Vagina (tissue), 2 donors: ENCODE measurements around the gene MAL. TPM values are rescaled to one million over a fixed set of nuclear protein-coding genes. Genes with fewer than 3 reads are reported as not detected.

Source experiments
- DNase-seq, 2 donors: peaks; one replicate each; pipeline ENCODE4 v3.0.0-alpha.2; 2017; ENCODE audit errors: extremely low spot score in 2 of 2
- H3K27ac ChIP-seq: fragments of 200-600 bp; sonication (generic); one replicate; pipeline ENCODE4 v1.5.1; 2019
- H3K27me3 ChIP-seq: fragments of 200-600 bp; sonication (generic); one replicate; pipeline ENCODE4 v1.5.1; 2019
- H3K36me3 ChIP-seq, 2 donors: fragments of 200-600 bp; sonication (generic); one replicate each; pipeline ENCODE4 v1.5.1; 2017 to 2019
- H3K4me1 ChIP-seq: fragments of 200-600 bp; sonication (generic); one replicate; pipeline ENCODE4 v1.5.1; 2019
- H3K4me3 ChIP-seq, 2 donors: fragments of 200-600 bp; sonication (generic); 1 replicate in 1 of 2; 2 replicates in 1 of 2; pipeline ENCODE4 v1.5.1; 2016 to 2019
- H3K9me3 ChIP-seq: fragments of 200-600 bp; sonication (generic); one replicate; pipeline ENCODE4 v1.5.1; 2019
- CTCF ChIP-seq, 3 experiments: fragments of 450-650 bp in 2 of 3; fragments of 200-600 bp in 1 of 3; sonication (generic) in 1 of 3; IDR thresholded peaks; one replicate each; pipeline ENCODE4 v1.5.1; 2017 to 2019; ENCODE audit warnings: antibody characterized with exemption in 3 of 3, mild to moderate bottlenecking in 2 of 3, moderate library complexity in 2 of 3
- POLR2A ChIP-seq, 2 donors: fragments of 450-650 bp; IDR thresholded peaks; one replicate each; pipeline ENCODE4 v1.6.1; 2017; ENCODE audit warnings: antibody characterized with exemption in 2 of 2, mild to moderate bottlenecking in 2 of 2, moderate library complexity in 2 of 2
- POLR2AphosphoS5 ChIP-seq, 2 donors: sonication (generic); formaldehyde crosslinking; IDR thresholded peaks; one replicate each; pipeline ENCODE4 v1.9.0; 2017; ENCODE audit warnings: antibody characterized with exemption in 2 of 2, mild to moderate bottlenecking in 2 of 2, low read depth in 1 of 2; ENCODE audit not compliant: insufficient read depth in 1 of 2
- intact Hi-C: fragments of 100-400 bp; cut with DNase I; formaldehyde crosslinking; loops from one replicate; pipeline ENCODE4 v1.15.1; 2023
- total RNA-seq: library from RNA; depleted of rRNA; stranded (reverse); fragments of >200 nt; gene quantifications from one replicate; pipeline ENCODE4 v1.2.3, GENCODE V29; 2016

The MAL gene
- total RNA-seq, 1 donor from 2014 or later: 71.0 TPM

- Histone ChIP-seq H3K4me3 (no peak overlapping the region), H3K36me3 (no peaks in the 10 kb centered on the region), H3K27ac (no peak overlapping the region), H3K27me3 (no peaks in the 10 kb centered on the region), H3K4me1 (no peaks in the 10 kb centered on the region), H3K9me3 (no peaks in the 10 kb centered on the region)
- TF ChIP-seq POLR2A (IDR thresholded peaks at IDR 0.05) (no peak), CTCF (IDR thresholded peaks at IDR 0.05) (no peak), POLR2AphosphoS5 (IDR thresholded peaks at IDR 0.05; ENCODE audit: insufficient read depth in 1 of 2, low read depth in 1 of 2) (no peak)
- intact Hi-C loops: no loop called here
- DNase-seq: no peak
These were observed 23.8 kb upstream of the MAL start for GRCh38 chr2:95001701-95002100.

GRCh38 chr2:95002498-95002897 is 23.0 kb upstream of the MAL start:
- Histone ChIP-seq H3K4me3 (no peak overlapping the region), H3K27ac (no peak overlapping the region), H3K27me3 (no peaks in the 10 kb centered on the region), H3K9me3 (no peaks in the 10 kb centered on the region), H3K4me1 (no peaks in the 10 kb centered on the region), H3K36me3 (no peaks in the 10 kb centered on the region)
- DNase-seq: no peak
- TF ChIP-seq POLR2AphosphoS5 (IDR thresholded peaks at IDR 0.05; ENCODE audit: insufficient read depth in 1 of 2, low read depth in 1 of 2) (no peak), CTCF (IDR thresholded peaks at IDR 0.05) (no peak), POLR2A (IDR thresholded peaks at IDR 0.05) (no peak)
- intact Hi-C loops: no loop called here

- no peak for DNase-seq
- Histone ChIP-seq H3K36me3 (no peaks in the 10 kb centered on the region), H3K4me1 (no peaks in the 10 kb centered on the region), H3K4me3 (no peak overlapping the region), H3K27me3 (no peaks in the 10 kb centered on the region), H3K9me3 (no peaks in the 10 kb centered on the region), H3K27ac (no peak overlapping the region)
- intact Hi-C loops: no loop called here
- no peak for TF ChIP-seq CTCF (IDR thresholded peaks at IDR 0.05)
- TF ChIP-seq POLR2AphosphoS5 (IDR thresholded peaks at IDR 0.05; ENCODE audit: insufficient read depth in 1 of 2, low read depth in 1 of 2): no peak
- TF ChIP-seq POLR2A (IDR thresholded peaks at IDR 0.05): no peak
These were observed 21.2 kb upstream of the MAL start for GRCh38 chr2:95004287-95004686.

GRCh38 chr2:95004711-95005110 is 20.8 kb upstream of the MAL start:
- no peak for DNase-seq
- H3K27me3 ChIP-seq: no peaks in the 10 kb centered on the region
- H3K4me3 ChIP-seq: no peak overlapping the region
- TF ChIP-seq POLR2A (IDR thresholded peaks at IDR 0.05) (no peak), POLR2AphosphoS5 (IDR thresholded peaks at IDR 0.05; ENCODE audit: insufficient read depth in 1 of 2, low read depth in 1 of 2) (no peak), CTCF (IDR thresholded peaks at IDR 0.05) (no peak)
- H3K9me3 ChIP-seq: no peaks in the 10 kb centered on the region
- intact Hi-C loops: no loop called here
- H3K27ac ChIP-seq: no peak overlapping the region
- H3K36me3 ChIP-seq: no peaks in the 10 kb centered on the region
- H3K4me1 ChIP-seq: no peaks in the 10 kb centered on the region

GRCh38 chr2:95005726-95006125 is 19.8 kb upstream of the MAL start:
- H3K4me3 ChIP-seq: no peak overlapping the region
- no peak for TF ChIP-seq POLR2A (IDR thresholded peaks at IDR 0.05)
- TF ChIP-seq POLR2AphosphoS5 (IDR thresholded peaks at IDR 0.05; ENCODE audit: insufficient read depth in 1 of 2, low read depth in 1 of 2): no peak
- TF ChIP-seq CTCF (IDR thresholded peaks at IDR 0.05): no peak
- no peaks in the 10 kb centered on the region for H3K4me1 ChIP-seq
- no peaks in the 10 kb centered on the region for H3K9me3 ChIP-seq
- no peaks in the 10 kb centered on the region for H3K27me3 ChIP-seq
- no peaks in the 10 kb centered on the region for H3K36me3 ChIP-seq
- no peak overlapping the region for H3K27ac ChIP-seq
- no peak for DNase-seq
- intact Hi-C loops: no loop called here
